ENCODE measurements around the gene AEBP1.

DNA sequence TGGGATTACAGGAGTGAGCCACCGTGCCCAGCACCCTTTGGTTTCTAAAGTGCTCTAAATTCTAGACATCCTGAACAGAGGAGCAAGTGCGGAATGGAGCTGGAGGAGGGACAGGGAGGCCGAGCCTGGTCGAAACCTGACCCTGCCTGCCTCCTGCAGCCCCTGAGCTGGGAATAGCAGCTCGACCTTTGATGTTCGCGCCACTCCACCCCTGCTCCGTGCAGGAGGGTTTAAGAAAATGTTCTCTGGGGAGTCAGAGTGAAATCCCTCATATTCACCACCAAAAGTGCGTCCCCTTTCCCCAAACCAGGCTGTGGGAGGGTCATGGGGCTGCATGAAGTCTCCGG lies 40.6 kb upstream of the AEBP1 start:
- TF ChIP-seq, protein P1, sequence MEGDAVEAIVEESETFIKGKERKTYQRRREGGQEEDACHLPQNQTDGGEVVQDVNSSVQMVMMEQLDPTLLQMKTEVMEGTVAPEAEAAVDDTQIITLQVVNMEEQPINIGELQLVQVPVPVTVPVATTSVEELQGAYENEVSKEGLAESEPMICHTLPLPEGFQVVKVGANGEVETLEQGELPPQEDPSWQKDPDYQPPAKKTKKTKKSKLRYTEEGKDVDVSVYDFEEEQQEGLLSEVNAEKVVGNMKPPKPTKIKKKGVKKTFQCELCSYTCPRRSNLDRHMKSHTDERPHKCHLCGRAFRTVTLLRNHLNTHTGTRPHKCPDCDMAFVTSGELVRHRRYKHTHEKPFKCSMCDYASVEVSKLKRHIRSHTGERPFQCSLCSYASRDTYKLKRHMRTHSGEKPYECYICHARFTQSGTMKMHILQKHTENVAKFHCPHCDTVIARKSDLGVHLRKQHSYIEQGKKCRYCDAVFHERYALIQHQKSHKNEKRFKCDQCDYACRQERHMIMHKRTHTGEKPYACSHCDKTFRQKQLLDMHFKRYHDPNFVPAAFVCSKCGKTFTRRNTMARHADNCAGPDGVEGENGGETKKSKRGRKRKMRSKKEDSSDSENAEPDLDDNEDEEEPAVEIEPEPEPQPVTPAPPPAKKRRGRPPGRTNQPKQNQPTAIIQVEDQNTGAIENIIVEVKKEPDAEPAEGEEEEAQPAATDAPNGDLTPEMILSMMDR (IDR thresholded peaks at IDR 0.05; ENCODE audit: borderline replicate concordance, extremely low read depth, low read length, poor library complexity, severe bottlenecking): no peak
- no peak for TF ChIP-seq EZH2 (IDR thresholded peaks at IDR 0.05; ENCODE audit: borderline replicate concordance, low read depth, low read length, severe bottlenecking)

Measured in DND-41 (cell line).